ENCODE data around the gene TMEM240. TPM values are rescaled to one million over a fixed set of nuclear protein-coding genes. Genes with fewer than 3 reads are reported as not detected.

Gene TMEM240
- total and polyA plus RNA-seq, 9 of the 15 experiments (the other 6 are each of a cell fraction or from before 2014, with no cell fraction given), result 0.24 to 2.0 (median 0.69) TPM; not detected in 5

- intact Hi-C loops (cut with micrococcal nuclease), result no loop called here
- Histone ChIP-seq H4K20me1 (replicated peaks; ENCODE audit: control insufficient read depth, insufficient read depth, low read length) (peaks cover 16% of the 10 kb centered on the region), H3K4me2 (ENCODE audit: insufficient read depth, low read length) (no peak overlapping the region), H3K9me1 (ENCODE audit: control insufficient read depth, insufficient read depth, low read length) (peaks cover 7% of the 10 kb centered on the region), H3K9me3 (replicated peaks; ENCODE audit: control insufficient read depth, insufficient read depth, low read depth, low read length) (no peaks in the 10 kb centered on the region), H3K9ac (ENCODE audit: insufficient read depth in 1 of 2, low read depth in 2 of 2, low read length in 2 of 2) (peak overlapping the region in 1 of 2 experiments; percentile 47; a peak in 1 of 4 replicates), H3K36me3 (ENCODE audit: control insufficient read depth, insufficient read depth, low read length) (peaks cover 61% of the 10 kb centered on the region; the same call in 2 of the 3 replicates), H3K79me2 (ENCODE audit: control insufficient read depth, insufficient read depth, low read length) (peaks cover 34% of the 10 kb centered on the region), H3K27me3 (ENCODE audit: control insufficient read depth in 2 of 2, insufficient read depth in 2 of 2, low read length in 2 of 2) (no peaks in the 10 kb centered on the region), H2AFZ (ENCODE audit: low read depth, low read length) (no peak overlapping the region), H3K27ac (ENCODE audit: extremely low read depth, low read depth, low read length) (no peak overlapping the region), H3K4me1 (replicated peaks in 1 of 2; ENCODE audit: control insufficient read depth in 2 of 2, insufficient read depth in 2 of 2, low read length in 2 of 2) (peaks cover 0 to 40% of the 10 kb centered on the region in 2 experiments; a peak in 2 of 5 replicates), H3K4me3 (no peak overlapping the region)
- FAIRE-seq, result no peak
- ATAC-seq, result peak; percentile 34
- no TSS peak for BruUV-seq (replicated peaks)
- TF ChIP-seq CCNT2 (IDR thresholded peaks at IDR 0.05; ENCODE audit: borderline replicate concordance, extremely low read depth, insufficient read length, low read depth, low read length) (no peak), HMG20A (CRISPR knock-in tag; conservative IDR thresholded peaks at IDR 0.05) (no peak), ARID2 (IDR thresholded peaks at IDR 0.05) (no peak), MYBL2 (IDR thresholded peaks at IDR 0.05; ENCODE audit: low read depth) (no peak), MYBL2 (CRISPR knock-in tag; IDR thresholded peaks at IDR 0.05; ENCODE audit: borderline replicate concordance) (no peak), ZNF644 (tag; IDR thresholded peaks at IDR 0.05; ENCODE audit: low read depth) (no peak), MCM7 (IDR thresholded peaks at IDR 0.05) (no peak), CTCF (IDR thresholded peaks at IDR 0.05 in 2 of 3, conservative IDR thresholded peaks at IDR 0.05 in 1 of 3; ENCODE audit: insufficient read depth in 2 of 3, low read depth in 1 of 3, low read length in 3 of 3) (peak in 1 of 3 experiments; percentile 26; a peak in 2 of 6 replicates), PCBP2 (IDR thresholded peaks at IDR 0.05; ENCODE audit: low read depth, low read length, poor library complexity, severe bottlenecking) (no peak), HOXB6 (CRISPR knock-in tag; IDR thresholded peaks at IDR 0.05; ENCODE audit: borderline replicate concordance) (no peak)
- CTCF ChIA-PET (ENCODE audit: low intra/inter-chr PET ratio), result no interaction called here
- in situ Hi-C loops (cut with MboI), result no loop called here
- WGBS (ENCODE audit: insufficient coverage, low coverage, missing lambda C conversion rate), result 88% methylated on average over 9 of the region's 14 CpGs
- POLR2A ChIA-PET, result no interaction called here
- no peak for DNase-seq (ENCODE audit: extremely low read depth in 1 of 4, low spot score in 3 of 4)
Measured at GRCh38 chr1:1548591-1548990, 8.2 kb upstream of the TMEM240 start.
